Brain pericyte (primary cell): ENCODE results near the gene RCAN1.
"Not testable (repeated sequence)": the region's sequence is repeated elsewhere in the genome, so short reads cannot be mapped to it uniquely, and the experiment has no call there.

ENCODE experiments used
- DNase-seq: peaks from one replicate; pipeline ENCODE4 v3.0.0-alpha.2; 2012; ENCODE audit warnings: low read depth, low spot score

Gene RCAN1

GRCh38 chr21:34517491-34518245 lies 97.2 kb downstream of the RCAN1 start:
- DNase-seq, result no peak

- no peak for DNase-seq
Observed at GRCh38 chr21:34517039-34517438, 97.9 kb downstream of the RCAN1 start.

GRCh38 chr21:34514576-34515115 lies 100.3 kb downstream of the RCAN1 start:
- DNase-seq, result no peak

- DNase-seq, result no peak
Observed at GRCh38 chr21:34513129-34513675, 101.7 kb downstream of the RCAN1 start.

- DNase-seq, result no peak
Observed at GRCh38 chr21:34511787-34512455, 103.0 kb downstream of the RCAN1 start, which contains the start of gene KCNE1. KCNE1 (minus strand) TSS chr21:34512210; CDS start chr21:34449634, 62,576 bp downstream.

- no peak for DNase-seq
Observed at GRCh38 chr21:34511181-34511580, 103.7 kb downstream of the RCAN1 start.

GRCh38 chr21:34510148-34511142 lies 104.5 kb downstream of the RCAN1 start:
- no peak for DNase-seq

GRCh38 chr21:34509151-34509550 lies 105.8 kb downstream of the RCAN1 start:
- no peak for DNase-seq

GRCh38 chr21:34504595-34504994 lies 110.3 kb downstream of the RCAN1 start:
- DNase-seq, result no peak

- no peak for DNase-seq
Observed at GRCh38 chr21:34502480-34503106, 112.3 kb downstream of the RCAN1 start.

GRCh38 chr21:34501716-34502115 lies 113.2 kb downstream of the RCAN1 start:
- DNase-seq, result no peak

GRCh38 chr21:34500191-34500590 lies 114.7 kb downstream of the RCAN1 start:
- no peak for DNase-seq

GRCh38 chr21:34499116-34499515 lies 115.8 kb downstream of the RCAN1 start:
- no peak for DNase-seq

GRCh38 chr21:34498623-34499022 lies 116.3 kb downstream of the RCAN1 start:
- DNase-seq, result no peak

GRCh38 chr21:34483854-34484253 lies 131.1 kb downstream of the RCAN1 start:
- DNase-seq, result not testable (repeated sequence)

GRCh38 chr21:34483435-34483834 lies 131.5 kb downstream of the RCAN1 start:
- DNase-seq, result not testable (repeated sequence)

GRCh38 chr21:34467333-34467732 lies 147.6 kb downstream of the RCAN1 start:
- DNase-seq, result not testable (repeated sequence)
